BJ (cell line): ENCODE data around the gene UBN2. TPM values are rescaled to one million over a fixed set of nuclear protein-coding genes. Genes with fewer than 3 reads are reported as not detected.

Experiments
- CTCF ChIA-PET: fragments of 350-600 bp; formaldehyde crosslinking; extraction: SDS; loops from one replicate; lab custom pipeline; 2021; ENCODE audit warnings: antibody characterized with exemption, inconsistent platforms; lab: Yijun Ruan, JAX
- POLR2A ChIA-PET: fragments of 300-600 bp; sonication (Branson Sonifier 250); formaldehyde crosslinking; extraction: SDS; loops from one replicate; lab custom pipeline; 2021; ENCODE audit warnings: antibody characterized with exemption; lab: Charles Lee
- DNase-seq: peaks from one replicate; pipeline ENCODE4 v3.0.0-alpha.2; 2011; ENCODE audit warnings: low read depth
- H3K27me3 ChIP-seq: 2 replicates; pipeline ENCODE4 v1.6.0; 2011; ENCODE audit warnings: low read length; ENCODE audit not compliant: control insufficient read depth, insufficient read depth
- H3K36me3 ChIP-seq: 2 replicates; pipeline ENCODE4 v1.5.1; 2011; ENCODE audit warnings: low read length; ENCODE audit not compliant: control insufficient read depth, insufficient read depth
- H3K4me3 ChIP-seq: 2 replicates; pipeline ENCODE4 v1.5.1; 2011; ENCODE audit warnings: low read depth, mild to moderate bottlenecking, control low read depth, low read length
- CTCF ChIP-seq: IDR thresholded peaks from 2 replicates; pipeline ENCODE4 v1.5.1; 2011; ENCODE audit warnings: low read depth, mild to moderate bottlenecking, control low read depth, inconsistent platforms, low read length, moderate library complexity; ENCODE audit not compliant: insufficient read depth
- polyA plus RNA-seq: library from polyadenylated mRNA; depleted of rRNA; stranded (reverse); fragments of >200 nt; gene quantifications from 2 replicates; pipeline ENCODE4 v1.2.3, GENCODE V29; 2011

Gene UBN2
- polyA plus RNA-seq, 1 experiment, result 1.8 TPM

GRCh38 chr7:139241258-139241657 lies 10.2 kb downstream of the UBN2 start:
- CTCF ChIA-PET, result no interaction called here
- no peak for DNase-seq
- H3K27me3 ChIP-seq, result no peaks in the 10 kb centered on the region
- no peak overlapping the region for H3K4me3 ChIP-seq
- POLR2A ChIA-PET, result no interaction called here
- H3K36me3 ChIP-seq, result peaks cover 8% of the 10 kb centered on the region
- TF ChIP-seq CTCF, result no peak

DNA sequence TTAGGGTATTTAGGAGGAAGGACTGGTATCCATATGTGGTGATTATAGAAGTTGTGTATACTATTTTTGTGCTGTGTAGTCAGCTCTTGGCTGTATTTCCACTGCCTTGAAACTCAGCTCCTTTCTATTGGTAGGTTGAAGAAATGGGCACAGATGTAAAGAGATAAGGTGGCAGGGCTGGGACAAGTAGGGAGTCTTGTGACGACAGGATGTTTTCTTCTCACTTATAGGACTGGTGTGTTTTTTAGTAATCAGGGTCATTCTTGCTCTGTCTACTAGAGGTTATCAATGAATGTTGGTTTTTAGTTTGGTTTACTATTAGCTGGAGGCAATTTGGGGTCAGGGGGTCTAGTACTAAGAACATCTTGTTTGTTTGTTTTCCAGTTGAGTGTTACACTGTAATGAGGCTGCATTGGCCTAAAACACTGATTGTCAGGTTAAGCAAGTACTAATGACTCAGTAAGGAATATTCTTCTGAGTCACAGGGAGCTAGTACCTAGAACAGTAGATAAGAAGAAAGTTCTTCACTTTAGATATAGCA lies 11.8 kb downstream of the UBN2 start:
- CTCF ChIA-PET, result interaction anchor here (0.6 to 0.7 kb wide), 2 partner anchors 10 to 108 kb away, joined by 3 to 7 read pairs; no protein-coding TSS in a partner anchor
- POLR2A ChIA-PET, result interaction anchor here (0.6 kb wide), 1 partner anchor 11 kb away, joined by 3 read pairs; no protein-coding TSS in a partner anchor
- no peak for DNase-seq
- Histone ChIP-seq H3K4me3 (no peak overlapping the region), H3K27me3 (no peaks in the 10 kb centered on the region), H3K36me3 (peaks cover 6% of the 10 kb centered on the region)
- no peak for TF ChIP-seq CTCF

GRCh38 chr7:139245401-139245800 lies 14.4 kb downstream of the UBN2 start:
- DNase-seq, result no peak
- CTCF ChIA-PET, result no interaction called here
- H3K27me3 ChIP-seq, result no peaks in the 10 kb centered on the region
- peaks cover 5% of the 10 kb centered on the region for H3K36me3 ChIP-seq
- H3K4me3 ChIP-seq, result no peak overlapping the region
- no peak for TF ChIP-seq CTCF
- POLR2A ChIA-PET, result no interaction called here

GRCh38 chr7:139246494-139246893 lies 15.5 kb downstream of the UBN2 start:
- Histone ChIP-seq H3K27me3 (no peaks in the 10 kb centered on the region), H3K4me3 (no peak overlapping the region), H3K36me3 (peaks cover 5% of the 10 kb centered on the region)
- CTCF ChIA-PET, result no interaction called here
- TF ChIP-seq CTCF, result no peak
- DNase-seq, result no peak
- POLR2A ChIA-PET, result interaction anchor here (0.6 kb wide), 1 partner anchor 1579 kb away, joined by 3 read pairs; no protein-coding TSS in a partner anchor

DNA sequence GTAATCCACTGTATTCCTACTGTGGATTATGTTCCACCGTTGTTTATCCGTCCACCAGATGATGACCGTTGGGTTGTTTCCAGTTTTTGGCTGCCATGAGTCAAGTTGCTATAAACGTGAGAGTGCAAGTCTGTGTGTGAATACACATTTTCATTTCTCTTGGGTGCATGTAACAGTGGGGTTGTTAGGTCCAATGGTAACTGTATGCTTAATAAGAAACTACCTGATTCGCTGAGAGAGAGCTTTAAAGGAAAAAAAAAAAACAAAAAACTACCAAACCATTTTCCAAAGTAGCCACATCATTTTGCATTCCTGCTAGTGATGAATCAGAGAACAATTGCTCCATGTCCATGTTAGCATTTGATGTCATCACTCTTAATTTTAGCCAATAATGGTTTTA lies 15.9 kb downstream of the UBN2 start:
- Histone ChIP-seq H3K4me3 (no peak overlapping the region), H3K27me3 (no peaks in the 10 kb centered on the region), H3K36me3 (peaks cover 3% of the 10 kb centered on the region)
- CTCF ChIA-PET, result no interaction called here
- peak; percentile 10 for DNase-seq
- POLR2A ChIA-PET, result interaction anchor here (0.6 kb wide), 1 partner anchor 1579 kb away, joined by 3 read pairs; no protein-coding TSS in a partner anchor
- TF ChIP-seq CTCF, result no peak
